ENCODE data around the gene RFX3.

The RFX3 gene

DNA sequence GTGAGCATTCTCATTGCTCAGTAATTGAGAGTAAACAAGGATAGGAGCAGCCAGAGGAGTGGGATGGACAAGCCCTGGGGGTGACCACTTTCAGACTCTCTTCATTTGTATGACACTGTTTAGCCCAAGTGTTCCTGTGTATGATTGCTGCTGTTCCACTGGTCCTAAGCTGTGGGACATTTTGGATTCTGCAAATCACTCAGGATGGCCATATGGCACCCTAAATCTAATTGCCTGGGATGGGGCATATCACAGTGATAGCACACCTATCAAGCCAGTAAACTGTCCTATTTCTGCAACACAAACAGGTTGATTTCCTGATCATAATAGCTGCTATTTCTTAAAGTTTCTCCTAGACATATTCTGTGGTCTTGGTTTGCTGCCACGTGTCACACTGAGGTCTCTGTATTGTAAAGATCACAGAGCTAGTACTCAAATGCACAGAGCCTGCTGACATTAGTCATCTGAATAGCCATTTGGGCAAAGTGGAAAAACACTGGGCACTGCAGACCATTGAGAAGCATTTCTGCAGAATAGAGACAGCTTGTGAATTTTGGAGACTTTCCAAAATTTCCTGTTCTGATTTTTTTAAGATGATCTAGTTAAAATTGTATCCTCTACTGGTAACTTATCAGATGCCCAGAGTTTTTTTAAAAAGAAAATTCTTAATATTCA lies 320.2 kb downstream of the RFX3 start:
- TF ChIP-seq, protein P1, sequence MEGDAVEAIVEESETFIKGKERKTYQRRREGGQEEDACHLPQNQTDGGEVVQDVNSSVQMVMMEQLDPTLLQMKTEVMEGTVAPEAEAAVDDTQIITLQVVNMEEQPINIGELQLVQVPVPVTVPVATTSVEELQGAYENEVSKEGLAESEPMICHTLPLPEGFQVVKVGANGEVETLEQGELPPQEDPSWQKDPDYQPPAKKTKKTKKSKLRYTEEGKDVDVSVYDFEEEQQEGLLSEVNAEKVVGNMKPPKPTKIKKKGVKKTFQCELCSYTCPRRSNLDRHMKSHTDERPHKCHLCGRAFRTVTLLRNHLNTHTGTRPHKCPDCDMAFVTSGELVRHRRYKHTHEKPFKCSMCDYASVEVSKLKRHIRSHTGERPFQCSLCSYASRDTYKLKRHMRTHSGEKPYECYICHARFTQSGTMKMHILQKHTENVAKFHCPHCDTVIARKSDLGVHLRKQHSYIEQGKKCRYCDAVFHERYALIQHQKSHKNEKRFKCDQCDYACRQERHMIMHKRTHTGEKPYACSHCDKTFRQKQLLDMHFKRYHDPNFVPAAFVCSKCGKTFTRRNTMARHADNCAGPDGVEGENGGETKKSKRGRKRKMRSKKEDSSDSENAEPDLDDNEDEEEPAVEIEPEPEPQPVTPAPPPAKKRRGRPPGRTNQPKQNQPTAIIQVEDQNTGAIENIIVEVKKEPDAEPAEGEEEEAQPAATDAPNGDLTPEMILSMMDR (IDR thresholded peaks at IDR 0.05; ENCODE audit: insufficient read depth, low read length, poor library complexity, severe bottlenecking) = no peak
- TF ChIP-seq EZH2phosphoT487 (conservative IDR thresholded peaks at IDR 0.05; ENCODE audit: low read length) = no peak
- Histone ChIP-seq H3K9ac (ENCODE audit: low read length) (no peak overlapping the region), H3K27ac (ENCODE audit: low read depth, low read length) (no peak overlapping the region), H3K9me3 (ENCODE audit: insufficient read depth, low read length) (no peaks in the 10 kb centered on the region), H3F3A (ENCODE audit: insufficient read depth) (no peaks in the 10 kb centered on the region), H3K4me3 (ENCODE audit: insufficient read depth, low read length, poor library complexity, severe bottlenecking) (no peak overlapping the region), H2AFZ (ENCODE audit: low read depth, low read length, severe bottlenecking) (no peak overlapping the region), H3K4me2 (ENCODE audit: low read depth, low read length, poor library complexity, severe bottlenecking) (no peak overlapping the region), H3K36me3 (ENCODE audit: low read length) (no peaks in the 10 kb centered on the region), H3K79me2 (ENCODE audit: insufficient read depth, low read length) (no peaks in the 10 kb centered on the region), H4K20me1 (ENCODE audit: low read depth, low read length) (no peaks in the 10 kb centered on the region), H3K9me2 (replicated peaks; ENCODE audit: insufficient read depth, low read length) (no peaks in the 10 kb centered on the region), H3K27me3 (ENCODE audit: low read length) (no peaks in the 10 kb centered on the region)

DNA sequence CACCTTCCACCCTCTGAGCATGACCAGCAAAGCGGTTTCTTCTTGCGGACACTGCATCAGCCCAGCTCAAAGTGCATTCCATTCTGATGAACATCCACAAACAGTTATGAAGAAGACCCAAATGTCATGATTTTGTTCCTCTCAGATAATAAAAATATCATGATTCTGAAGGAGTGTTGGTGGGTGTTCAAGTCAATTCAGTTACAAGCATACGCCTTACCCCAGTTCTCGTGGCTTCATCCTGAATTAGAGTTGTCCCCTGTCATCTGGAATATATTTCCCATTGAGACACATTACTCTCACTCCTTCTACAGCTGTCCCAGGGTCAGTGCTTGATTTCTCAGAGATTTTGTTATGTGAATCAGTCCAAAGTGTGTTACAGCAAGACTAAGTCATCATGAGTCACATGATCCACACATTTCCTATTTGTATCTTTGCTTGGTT lies 325.4 kb downstream of the RFX3 start:
- Histone ChIP-seq H3K9me2 (replicated peaks; ENCODE audit: insufficient read depth, low read length) (no peaks in the 10 kb centered on the region), H3K9me3 (ENCODE audit: insufficient read depth, low read length) (no peaks in the 10 kb centered on the region), H2AFZ (ENCODE audit: low read depth, low read length, severe bottlenecking) (no peak overlapping the region), H3K27me3 (ENCODE audit: low read length) (no peaks in the 10 kb centered on the region), H3K79me2 (ENCODE audit: insufficient read depth, low read length) (no peaks in the 10 kb centered on the region), H3K9ac (ENCODE audit: low read length) (no peak overlapping the region), H3F3A (ENCODE audit: insufficient read depth) (no peaks in the 10 kb centered on the region), H3K4me2 (ENCODE audit: low read depth, low read length, poor library complexity, severe bottlenecking) (no peak overlapping the region), H4K20me1 (ENCODE audit: low read depth, low read length) (no peaks in the 10 kb centered on the region), H3K36me3 (ENCODE audit: low read length) (no peaks in the 10 kb centered on the region), H3K27ac (ENCODE audit: low read depth, low read length) (no peak overlapping the region), H3K4me3 (ENCODE audit: insufficient read depth, low read length, poor library complexity, severe bottlenecking) (no peak overlapping the region)
- no peak for TF ChIP-seq EZH2phosphoT487 (conservative IDR thresholded peaks at IDR 0.05; ENCODE audit: low read length)
- TF ChIP-seq, protein P1 (IDR thresholded peaks at IDR 0.05; ENCODE audit: insufficient read depth, low read length, poor library complexity, severe bottlenecking) = no peak

DNA sequence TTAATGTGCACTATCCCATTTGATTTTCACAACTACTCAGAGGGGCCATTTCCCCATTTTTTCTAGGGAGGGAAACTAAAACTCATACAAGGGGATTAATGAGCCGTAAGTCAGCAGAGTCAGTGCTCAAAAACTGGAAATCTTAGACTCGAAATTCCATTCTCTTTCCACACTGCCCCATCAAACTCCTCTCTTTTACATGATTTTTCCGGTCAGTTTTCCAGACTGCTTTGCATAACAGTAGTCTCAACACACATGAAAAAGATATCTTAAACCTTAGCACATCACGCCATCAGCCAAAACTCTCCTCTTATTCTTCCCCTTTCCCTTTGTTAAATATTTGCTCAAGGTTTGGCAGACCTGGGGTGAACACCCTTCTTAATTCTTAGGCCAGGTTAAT lies 332.0 kb downstream of the RFX3 start:
- no peak overlapping the region for H3K9ac ChIP-seq (ENCODE audit: low read length)
- H3K4me2 ChIP-seq (ENCODE audit: low read depth, low read length, poor library complexity, severe bottlenecking) = no peak overlapping the region
- H3K27me3 ChIP-seq (ENCODE audit: low read length) = no peaks in the 10 kb centered on the region
- H3K9me2 ChIP-seq (replicated peaks; ENCODE audit: insufficient read depth, low read length) = no peaks in the 10 kb centered on the region
- no peaks in the 10 kb centered on the region for H4K20me1 ChIP-seq (ENCODE audit: low read depth, low read length)
- H3F3A ChIP-seq (ENCODE audit: insufficient read depth) = no peaks in the 10 kb centered on the region
- no peak for TF ChIP-seq EZH2phosphoT487 (conservative IDR thresholded peaks at IDR 0.05; ENCODE audit: low read length)
- TF ChIP-seq, protein P1 (IDR thresholded peaks at IDR 0.05; ENCODE audit: insufficient read depth, low read length, poor library complexity, severe bottlenecking) = no peak
- no peak overlapping the region for H2AFZ ChIP-seq (ENCODE audit: low read depth, low read length, severe bottlenecking)
- no peak overlapping the region for H3K4me3 ChIP-seq (ENCODE audit: insufficient read depth, low read length, poor library complexity, severe bottlenecking)
- no peaks in the 10 kb centered on the region for H3K79me2 ChIP-seq (ENCODE audit: insufficient read depth, low read length)
- H3K36me3 ChIP-seq (ENCODE audit: low read length) = no peaks in the 10 kb centered on the region
- no peak overlapping the region for H3K27ac ChIP-seq (ENCODE audit: low read depth, low read length)
- no peaks in the 10 kb centered on the region for H3K9me3 ChIP-seq (ENCODE audit: insufficient read depth, low read length)

Data from SU-DHL-6 (cell line).